HCT116 (cell line): ENCODE measurements around the gene ATP6V0B. TPM values are rescaled to one million over a fixed set of nuclear protein-coding genes. Genes with fewer than 3 reads are reported as not detected.

Source experiments
- ATAC-seq: fragments of 200-7000 bp; cut with Tn5 transposase; 2 replicates; pipeline ENCODE4 v1.9.1; 2020; ENCODE audit warnings: mild to moderate bottlenecking, moderate library complexity
- BruUV-seq: library from RNA; stranded (reverse); fragments of 400-500 nt; replicated peaks from 2 replicates; lab custom pipeline; 2021; lab: Mats Ljungman, UMichigan
- CTCF ChIA-PET: fragments of 300-600 bp; sonication (Branson Sonifier 250); formaldehyde crosslinking; loops from one replicate; lab custom pipeline; 2021; ENCODE audit warnings: antibody characterized with exemption; lab: Charles Lee
- POLR2A ChIA-PET: fragments of 300-600, 350-600 bp; sonication (Branson Sonifier 250); formaldehyde crosslinking; loops from one replicate; lab custom pipeline; 2021; ENCODE audit warnings: antibody characterized with exemption; lab: Charles Lee
- RAD21 ChIA-PET, 2 experiments: fragments of 300-600 bp; sonication (Branson Sonifier 250); formaldehyde crosslinking; loops; one replicate each; lab custom pipeline; 2023; ENCODE audit warnings: low total read pairs in 2 of 2; ENCODE audit not compliant: uncharacterized antibody in 2 of 2, unreplicated experiment in 2 of 2, low non-redundant PET in 1 of 2; lab: Charles Lee
- DNase-seq: peaks from one replicate; pipeline ENCODE4 v3.0.0-alpha.2; 2010; ENCODE audit warnings: low read depth, low spot score
- H2AFZ ChIP-seq: fragments of 200-600 bp; shearing (Covaris generic), sonication (generic); 2 replicates; pipeline ENCODE4 v1.6.1; 2017; ENCODE audit warnings: low read depth, mixed run types, mixed read lengths, antibody characterized with exemption, low read length; ENCODE audit not compliant: poor library complexity, severe bottlenecking
- H3K27ac ChIP-seq: 2 replicates; pipeline ENCODE4 v1.5.1; 2012; ENCODE audit warnings: low read depth, low read length
- H3K27me3 ChIP-seq: fragments of 200-600 bp; sonication (generic); 2 replicates; pipeline ENCODE4 v1.6.1; 2016; ENCODE audit warnings: mixed run types, low read length, mixed read lengths; ENCODE audit not compliant: insufficient read depth
- H3K36me3 ChIP-seq, 2 experiments: fragments of 200-500 bp in 1 of 2; fragments of 200-600 bp in 1 of 2; sonication (Bioruptor generic) in 1 of 2; sonication (generic) in 1 of 2; 2 replicates each; pipeline versions ENCODE4 v1.5.1 to v1.6.1; 2014 to 2016; ENCODE audit warnings: low read length in 2 of 2, inconsistent platforms in 1 of 2, mixed read lengths in 1 of 2, mixed run types in 1 of 2; ENCODE audit not compliant: insufficient read depth in 2 of 2, control insufficient read depth in 1 of 2
- H3K4me1 ChIP-seq, 2 experiments: fragments of 200-600 bp in 1 of 2; sonication (generic) in 1 of 2; 2 replicates each; pipeline versions ENCODE4 v1.5.1 to v1.6.1; 2012 to 2017; ENCODE audit warnings: low read length in 2 of 2, inconsistent platforms in 1 of 2, mild to moderate bottlenecking in 1 of 2, mixed read lengths in 1 of 2, mixed run types in 1 of 2, moderate library complexity in 1 of 2; ENCODE audit not compliant: insufficient read depth in 2 of 2, control insufficient read depth in 1 of 2
- H3K4me2 ChIP-seq: fragments of 200-600 bp; sonication (generic); 2 replicates; pipeline ENCODE4 v1.6.1; 2017; ENCODE audit warnings: mixed run types, low read length, mixed read lengths
- H3K4me3 ChIP-seq, 2 experiments: fragments of 200-600 bp in 1 of 2; sonication (generic) in 1 of 2; replicated peaks in 1 of 2; 2 replicates each; pipeline ENCODE4 v1.5.1; 2011 to 2016; ENCODE audit warnings: low read length in 2 of 2, control low read depth in 1 of 2, low read depth in 1 of 2, mild to moderate bottlenecking in 1 of 2, mixed read lengths in 1 of 2, mixed run types in 1 of 2
- H3K79me2 ChIP-seq: fragments of 200-600 bp; sonication (generic); 2 replicates; pipeline ENCODE4 v1.6.1; 2017; ENCODE audit warnings: mild to moderate bottlenecking, mixed run types, low read length, moderate library complexity, mixed read lengths; ENCODE audit not compliant: insufficient read depth
- H3K9ac ChIP-seq: fragments of 200-600 bp; sonication (generic); 2 replicates; pipeline ENCODE4 v1.6.1; 2016; ENCODE audit warnings: low read length, mixed read lengths
- H3K9me2 ChIP-seq: fragments of 200-600 bp; sonication (generic), shearing (Covaris generic); 2 replicates; pipeline ENCODE4 v1.6.1; 2017; ENCODE audit warnings: mixed run types, mild to moderate bottlenecking, moderate library complexity; ENCODE audit not compliant: insufficient read depth
- H3K9me3 ChIP-seq, 2 experiments: fragments of 200-500 bp in 1 of 2; fragments of 200-600 bp in 1 of 2; sonication (Bioruptor generic) in 1 of 2; sonication (generic) in 1 of 2; 2 replicates each; pipeline ENCODE4 v1.6.1; 2014 to 2017; ENCODE audit warnings: low read length in 2 of 2, mixed read lengths in 2 of 2, inconsistent platforms in 1 of 2, low read depth in 1 of 2, mild to moderate bottlenecking in 1 of 2, mixed run types in 1 of 2, moderate library complexity in 1 of 2; ENCODE audit not compliant: control insufficient read depth in 1 of 2, insufficient read depth in 1 of 2
- H4K20me1 ChIP-seq: fragments of 200-600 bp; sonication (generic), shearing (Covaris generic); 2 replicates; pipeline ENCODE4 v1.6.1; 2017; ENCODE audit warnings: mixed run types, mild to moderate bottlenecking, moderate library complexity; ENCODE audit not compliant: insufficient read depth
- CBX3 ChIP-seq: IDR thresholded peaks from 2 replicates; pipeline ENCODE4 v1.6.1; 2012; ENCODE audit warnings: low read depth
- CEBPB ChIP-seq: IDR thresholded peaks from 2 replicates; pipeline ENCODE4 v1.6.1; 2012; ENCODE audit warnings: low read depth
- EGR1 ChIP-seq: IDR thresholded peaks from 2 replicates; pipeline ENCODE4 v1.6.1; 2012; ENCODE audit warnings: low read depth
- EZH2phosphoT487 ChIP-seq: fragments of 200-600 bp; IDR thresholded peaks from 2 replicates; pipeline ENCODE4 v1.6.1; 2018; ENCODE audit warnings: antibody characterized with exemption, borderline replicate concordance
- FOSL1 ChIP-seq: IDR thresholded peaks from 2 replicates; pipeline ENCODE4 v1.6.1; 2012; ENCODE audit warnings: low read depth
- JUND ChIP-seq: IDR thresholded peaks from 2 replicates; pipeline ENCODE4 v1.6.1; 2012
- POLR2A ChIP-seq: IDR thresholded peaks from 2 replicates; pipeline ENCODE4 v1.7.0; 2011; ENCODE audit warnings: borderline replicate concordance; ENCODE audit not compliant: insufficient read depth, insufficient read length; ENCODE audit errors: extremely low read depth
- POLR2AphosphoS5 ChIP-seq: IDR thresholded peaks from 2 replicates; pipeline ENCODE4 v1.6.1; 2011; ENCODE audit warnings: mild to moderate bottlenecking, low read depth, low read length, moderate library complexity
- RAD21 ChIP-seq: IDR thresholded peaks from 2 replicates; pipeline ENCODE4 v1.6.1; 2012; ENCODE audit warnings: low read depth, mild to moderate bottlenecking
- SP1 ChIP-seq: IDR thresholded peaks from 2 replicates; pipeline ENCODE4 v1.6.1; 2012; ENCODE audit warnings: low read depth
- SRF ChIP-seq: IDR thresholded peaks from 2 replicates; pipeline ENCODE4 v1.6.1; 2012; ENCODE audit warnings: low read depth
- TCF7L2 ChIP-seq: IDR thresholded peaks from 2 replicates; pipeline ENCODE4 v1.7.0; 2011; ENCODE audit warnings: borderline replicate concordance, inconsistent platforms; ENCODE audit not compliant: insufficient read depth, insufficient read length; ENCODE audit errors: extremely low read depth
- YY1 ChIP-seq: IDR thresholded peaks from 2 replicates; pipeline ENCODE4 v1.6.1; 2011; ENCODE audit warnings: low read length, low read depth, moderate library complexity, mild to moderate bottlenecking; ENCODE audit not compliant: insufficient replicate concordance; ENCODE audit errors: extremely low read depth
- ZFX ChIP-seq: fragments of 450-650 bp; IDR thresholded peaks from 2 replicates; pipeline ENCODE4 v1.6.1; 2017
- ZNF274 ChIP-seq: fragments of 200-500 bp; sonication (Bioruptor generic); IDR thresholded peaks from 2 replicates; pipeline ENCODE4 v1.6.1; 2014; ENCODE audit warnings: mild to moderate bottlenecking, low read depth, low read length, inconsistent platforms
- intact Hi-C: fragments of 100-400 bp; cut with micrococcal nuclease; formaldehyde crosslinking; loops from 2 replicates; pipeline ENCODE4 v1.10.0; 2022
- total RNA-seq: library from RNA; stranded (reverse); gene quantifications from one replicate; pipeline ENCODE4 v1.2.1, GENCODE V29; 2021; ENCODE audit not compliant: unreplicated experiment
- TF ChIP-seq, protein P1 (sequence below): IDR thresholded peaks from 2 replicates; pipeline ENCODE4 v1.6.1; 2012
- TF ChIP-seq, protein P2 (sequence below), 3 experiments: fragments of 200-600 bp in 1 of 3; sonication (generic) in 1 of 3; IDR thresholded peaks in 2 of 3; conservative IDR thresholded peaks in 1 of 3; 2 replicates each; pipeline ENCODE4 v1.5.1; 2012 to 2017; ENCODE audit warnings: low read depth in 2 of 3, low read length in 2 of 3, antibody characterized with exemption in 1 of 3, borderline replicate concordance in 1 of 3, control low read depth in 1 of 3, mild to moderate bottlenecking in 1 of 3, mixed read lengths in 1 of 3, mixed run types in 1 of 3, moderate library complexity in 1 of 3; ENCODE audit not compliant: insufficient read depth in 1 of 3
- TF ChIP-seq, protein P3 (sequence below): IDR thresholded peaks from 2 replicates; pipeline ENCODE4 v1.6.1; 2012

Gene ATP6V0B
- total RNA-seq, 1 experiment from 2014 or later, result 122 TPM

DNA sequence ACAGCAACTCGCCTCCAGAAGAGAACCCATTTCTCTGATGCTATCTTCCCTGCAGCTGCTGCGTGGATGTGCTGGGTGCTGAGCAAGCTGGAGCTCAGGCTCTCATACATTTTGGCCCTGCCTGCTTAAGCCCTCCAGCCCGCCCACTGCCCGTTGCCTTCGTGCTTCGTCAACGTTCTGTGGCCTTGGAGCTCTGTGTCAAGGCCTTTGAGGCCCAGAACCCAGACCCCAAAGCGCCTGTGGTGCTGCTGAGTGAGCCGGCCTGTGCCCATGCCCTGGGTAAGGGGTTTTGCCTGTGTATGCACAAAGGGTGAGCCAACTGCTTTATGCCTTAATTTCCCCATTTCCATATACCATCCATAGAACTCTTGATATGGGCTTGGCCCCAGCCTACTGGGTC lies 3.8 kb upstream of the ATP6V0B start:
- Histone ChIP-seq H3K9ac (peak overlapping the region; percentile 85), H4K20me1 (no peaks in the 10 kb centered on the region), H3K4me3 (peak overlapping the region; percentile 94 to 99), H3K4me1 (peaks cover 13 to 36% of the 10 kb centered on the region in 2 experiments), H2AFZ (no peak overlapping the region), H3K4me2 (peak overlapping the region; percentile 93), H3K9me3 (no peaks in the 10 kb centered on the region), H3K9me2 (no peaks in the 10 kb centered on the region), H3K27ac (no peak overlapping the region), H3K36me3 (peaks cover 9 to 29% of the 10 kb centered on the region in 2 experiments; a peak in 3 of 4 replicates), H3K27me3 (no peaks in the 10 kb centered on the region), H3K79me2 (peaks cover 29% of the 10 kb centered on the region)
- DNase-seq (no peak), ATAC-seq (no peak)
- TF ChIP-seq CEBPB (no peak), EZH2phosphoT487 (no peak), RAD21 (no peak), POLR2A (no peak), ZNF274 (no peak), SRF (no peak), POLR2AphosphoS5 (no peak), YY1 (no peak), TCF7L2 (no peak)
- BruUV-seq, result no TSS peak
- ChIA-PET RAD21 (no interaction called here), CTCF (no interaction called here), POLR2A (no interaction called here)
- intact Hi-C loops, result no loop called here

DNA sequence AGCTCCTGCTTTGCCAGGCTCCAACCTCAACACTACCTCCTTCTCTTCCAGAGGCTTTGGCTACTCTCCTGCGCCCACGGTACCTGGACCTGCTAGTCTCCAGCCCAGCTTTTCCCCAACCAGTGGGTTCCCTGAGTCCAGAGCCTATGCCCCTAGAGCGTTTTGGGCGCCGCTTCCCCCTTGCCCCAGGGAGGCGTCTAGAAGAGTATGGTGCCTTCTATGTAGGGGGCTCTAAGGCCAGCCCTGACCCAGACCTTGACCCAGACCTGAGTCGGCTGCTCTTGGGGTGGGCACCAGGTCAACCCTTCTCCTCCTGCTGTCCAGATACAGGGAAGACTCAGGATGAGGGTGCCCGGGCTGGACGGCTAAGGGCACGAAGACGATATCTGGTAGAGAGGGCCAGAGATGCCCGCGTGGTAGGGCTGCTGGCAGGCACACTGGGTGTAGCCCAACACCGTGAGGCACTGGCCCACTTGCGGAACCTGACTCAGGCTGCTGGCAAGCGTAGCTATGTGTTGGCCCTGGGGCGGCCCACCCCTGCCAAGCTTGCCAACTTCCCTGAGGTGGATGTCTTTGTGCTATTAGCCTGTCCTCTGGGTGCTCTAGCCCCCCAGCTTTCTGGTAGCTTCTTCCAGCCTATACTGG lies 3.3 kb upstream of the ATP6V0B start:
- Histone ChIP-seq H3K4me3 (peak overlapping the region; percentile 94 to 99; a peak in 3 of 4 replicates), H3K4me1 (peaks cover 17 to 41% of the 10 kb centered on the region in 2 experiments), H3K9me3 (no peaks in the 10 kb centered on the region), H3K9ac (no peak overlapping the region; the same call in 1 of the 2 replicates), H3K27ac (no peak overlapping the region), H3K27me3 (no peaks in the 10 kb centered on the region), H3K79me2 (peaks cover 34% of the 10 kb centered on the region), H3K36me3 (peaks cover 9 to 33% of the 10 kb centered on the region in 2 experiments; a peak in 3 of 4 replicates), H4K20me1 (no peaks in the 10 kb centered on the region), H2AFZ (no peak overlapping the region), H3K9me2 (no peaks in the 10 kb centered on the region), H3K4me2 (peak overlapping the region; percentile 93)
- ATAC-seq (no peak), DNase-seq (no peak)
- ChIA-PET CTCF (no interaction called here), POLR2A (no interaction called here), RAD21 (no interaction called here)
- no TSS peak for BruUV-seq
- intact Hi-C loops, result no loop called here
- no peak for TF ChIP-seq POLR2AphosphoS5
- no peak for TF ChIP-seq SRF
- TF ChIP-seq ZNF274, result no peak
- TF ChIP-seq CEBPB, result no peak
- no peak for TF ChIP-seq FOSL1
- no peak for TF ChIP-seq TCF7L2
- TF ChIP-seq SP1, result no peak
- no peak for TF ChIP-seq EZH2phosphoT487
- TF ChIP-seq POLR2A, result no peak
- TF ChIP-seq CBX3, result no peak
- TF ChIP-seq, protein P1, sequence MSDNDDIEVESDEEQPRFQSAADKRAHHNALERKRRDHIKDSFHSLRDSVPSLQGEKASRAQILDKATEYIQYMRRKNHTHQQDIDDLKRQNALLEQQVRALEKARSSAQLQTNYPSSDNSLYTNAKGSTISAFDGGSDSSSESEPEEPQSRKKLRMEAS, result no peak
- TF ChIP-seq, protein P2, sequence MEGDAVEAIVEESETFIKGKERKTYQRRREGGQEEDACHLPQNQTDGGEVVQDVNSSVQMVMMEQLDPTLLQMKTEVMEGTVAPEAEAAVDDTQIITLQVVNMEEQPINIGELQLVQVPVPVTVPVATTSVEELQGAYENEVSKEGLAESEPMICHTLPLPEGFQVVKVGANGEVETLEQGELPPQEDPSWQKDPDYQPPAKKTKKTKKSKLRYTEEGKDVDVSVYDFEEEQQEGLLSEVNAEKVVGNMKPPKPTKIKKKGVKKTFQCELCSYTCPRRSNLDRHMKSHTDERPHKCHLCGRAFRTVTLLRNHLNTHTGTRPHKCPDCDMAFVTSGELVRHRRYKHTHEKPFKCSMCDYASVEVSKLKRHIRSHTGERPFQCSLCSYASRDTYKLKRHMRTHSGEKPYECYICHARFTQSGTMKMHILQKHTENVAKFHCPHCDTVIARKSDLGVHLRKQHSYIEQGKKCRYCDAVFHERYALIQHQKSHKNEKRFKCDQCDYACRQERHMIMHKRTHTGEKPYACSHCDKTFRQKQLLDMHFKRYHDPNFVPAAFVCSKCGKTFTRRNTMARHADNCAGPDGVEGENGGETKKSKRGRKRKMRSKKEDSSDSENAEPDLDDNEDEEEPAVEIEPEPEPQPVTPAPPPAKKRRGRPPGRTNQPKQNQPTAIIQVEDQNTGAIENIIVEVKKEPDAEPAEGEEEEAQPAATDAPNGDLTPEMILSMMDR (IDR thresholded peaks at IDR 0.05 in 2 of 3, conservative IDR thresholded peaks at IDR 0.05 in 1 of 3; ENCODE audit: borderline replicate concordance in 1 of 3, insufficient read depth in 1 of 3, low read depth in 2 of 3, low read length in 2 of 3), result no peak
- TF ChIP-seq EGR1, result no peak
- no peak for TF ChIP-seq ZFX
- no peak for TF ChIP-seq RAD21
- no peak for TF ChIP-seq JUND
- TF ChIP-seq, protein P3, sequence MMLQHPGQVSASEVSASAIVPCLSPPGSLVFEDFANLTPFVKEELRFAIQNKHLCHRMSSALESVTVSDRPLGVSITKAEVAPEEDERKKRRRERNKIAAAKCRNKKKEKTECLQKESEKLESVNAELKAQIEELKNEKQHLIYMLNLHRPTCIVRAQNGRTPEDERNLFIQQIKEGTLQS, result no peak
